SK-N-SH (cell line): Measurements from ENCODE around the gene NBL1.

ENCODE experiments used
- EZH2phosphoT487 ChIP-seq: fragments of 200-600 bp; sonication (generic); IDR thresholded peaks from 2 replicates; pipeline ENCODE4 v1.6.1; 2017; ENCODE audit warnings: low read depth, mixed run types, mild to moderate bottlenecking, antibody characterized with exemption, moderate library complexity, borderline replicate concordance
- FOXM1 ChIP-seq: IDR thresholded peaks from 2 replicates; pipeline ENCODE4 v1.4.0; 2012; ENCODE audit warnings: low read depth, mild to moderate bottlenecking
- GATA2 ChIP-seq: sonication (generic); formaldehyde crosslinking; IDR thresholded peaks from 2 replicates; pipeline ENCODE4 v1.5.0; 2020; ENCODE audit warnings: mild to moderate bottlenecking, missing genetic modification reagents
- POLR2AphosphoS5 ChIP-seq: IDR thresholded peaks from 2 replicates; pipeline ENCODE4 v1.6.1; 2012; ENCODE audit warnings: low read depth, low read length
- TAF1 ChIP-seq: IDR thresholded peaks from 2 replicates; pipeline ENCODE4 v1.6.1; 2012; ENCODE audit warnings: low read depth, mild to moderate bottlenecking, low read length, moderate library complexity, borderline replicate concordance
- TEAD4 ChIP-seq: IDR thresholded peaks from 2 replicates; pipeline ENCODE4 v1.4.0; 2012; ENCODE audit warnings: mild to moderate bottlenecking, borderline replicate concordance; ENCODE audit not compliant: insufficient read depth
- USF1 ChIP-seq: IDR thresholded peaks from 2 replicates; pipeline ENCODE4 v1.4.0; 2012; ENCODE audit warnings: low read depth, borderline replicate concordance
- TF ChIP-seq, protein P1 (sequence below): fragments of 200-600 bp; sonication (generic); IDR thresholded peaks from 2 replicates; pipeline ENCODE4 v1.6.1; 2017; ENCODE audit warnings: antibody characterized with exemption, mild to moderate bottlenecking, moderate library complexity
- TF ChIP-seq, protein P2 (sequence below): IDR thresholded peaks from 2 replicates; pipeline ENCODE4 v1.6.1; 2012; ENCODE audit warnings: mild to moderate bottlenecking, low read depth, low read length, moderate library complexity
- TF ChIP-seq, protein P3 (sequence below): fragments of 150-350 bp; IDR thresholded peaks from 2 replicates; pipeline ENCODE4 v1.6.1; 2017; ENCODE audit warnings: antibody characterized with exemption, low read length, low read depth, borderline replicate concordance
- TF ChIP-seq, protein P4 (sequence below): IDR thresholded peaks from 2 replicates; pipeline ENCODE4; 2012
- TF ChIP-seq, protein P5 (sequence below): IDR thresholded peaks from 2 replicates; pipeline ENCODE4 v1.4.0; 2012; ENCODE audit warnings: low read depth

DNA sequence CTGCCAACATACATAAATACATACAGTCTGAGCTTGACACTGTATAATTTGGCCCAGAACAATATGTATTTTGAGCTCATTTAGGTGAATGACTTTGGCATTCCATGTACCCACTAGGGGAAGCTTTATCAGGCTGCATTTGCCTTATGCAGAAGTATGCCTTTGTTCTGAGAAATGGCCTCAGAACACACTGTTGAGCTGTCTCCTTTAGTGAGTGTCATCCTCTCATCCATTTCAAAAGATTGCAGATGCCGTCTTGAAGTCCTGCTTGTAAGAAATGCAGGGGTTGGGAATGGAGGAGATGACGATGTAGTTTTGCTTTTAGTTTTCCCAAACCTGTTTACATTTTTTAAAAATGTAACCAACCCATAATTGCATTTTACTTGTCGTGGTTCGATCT is 14.8 kb upstream of the NBL1 start:
- TF ChIP-seq, protein P1, sequence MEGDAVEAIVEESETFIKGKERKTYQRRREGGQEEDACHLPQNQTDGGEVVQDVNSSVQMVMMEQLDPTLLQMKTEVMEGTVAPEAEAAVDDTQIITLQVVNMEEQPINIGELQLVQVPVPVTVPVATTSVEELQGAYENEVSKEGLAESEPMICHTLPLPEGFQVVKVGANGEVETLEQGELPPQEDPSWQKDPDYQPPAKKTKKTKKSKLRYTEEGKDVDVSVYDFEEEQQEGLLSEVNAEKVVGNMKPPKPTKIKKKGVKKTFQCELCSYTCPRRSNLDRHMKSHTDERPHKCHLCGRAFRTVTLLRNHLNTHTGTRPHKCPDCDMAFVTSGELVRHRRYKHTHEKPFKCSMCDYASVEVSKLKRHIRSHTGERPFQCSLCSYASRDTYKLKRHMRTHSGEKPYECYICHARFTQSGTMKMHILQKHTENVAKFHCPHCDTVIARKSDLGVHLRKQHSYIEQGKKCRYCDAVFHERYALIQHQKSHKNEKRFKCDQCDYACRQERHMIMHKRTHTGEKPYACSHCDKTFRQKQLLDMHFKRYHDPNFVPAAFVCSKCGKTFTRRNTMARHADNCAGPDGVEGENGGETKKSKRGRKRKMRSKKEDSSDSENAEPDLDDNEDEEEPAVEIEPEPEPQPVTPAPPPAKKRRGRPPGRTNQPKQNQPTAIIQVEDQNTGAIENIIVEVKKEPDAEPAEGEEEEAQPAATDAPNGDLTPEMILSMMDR, result no peak
- TF ChIP-seq, protein P2, sequence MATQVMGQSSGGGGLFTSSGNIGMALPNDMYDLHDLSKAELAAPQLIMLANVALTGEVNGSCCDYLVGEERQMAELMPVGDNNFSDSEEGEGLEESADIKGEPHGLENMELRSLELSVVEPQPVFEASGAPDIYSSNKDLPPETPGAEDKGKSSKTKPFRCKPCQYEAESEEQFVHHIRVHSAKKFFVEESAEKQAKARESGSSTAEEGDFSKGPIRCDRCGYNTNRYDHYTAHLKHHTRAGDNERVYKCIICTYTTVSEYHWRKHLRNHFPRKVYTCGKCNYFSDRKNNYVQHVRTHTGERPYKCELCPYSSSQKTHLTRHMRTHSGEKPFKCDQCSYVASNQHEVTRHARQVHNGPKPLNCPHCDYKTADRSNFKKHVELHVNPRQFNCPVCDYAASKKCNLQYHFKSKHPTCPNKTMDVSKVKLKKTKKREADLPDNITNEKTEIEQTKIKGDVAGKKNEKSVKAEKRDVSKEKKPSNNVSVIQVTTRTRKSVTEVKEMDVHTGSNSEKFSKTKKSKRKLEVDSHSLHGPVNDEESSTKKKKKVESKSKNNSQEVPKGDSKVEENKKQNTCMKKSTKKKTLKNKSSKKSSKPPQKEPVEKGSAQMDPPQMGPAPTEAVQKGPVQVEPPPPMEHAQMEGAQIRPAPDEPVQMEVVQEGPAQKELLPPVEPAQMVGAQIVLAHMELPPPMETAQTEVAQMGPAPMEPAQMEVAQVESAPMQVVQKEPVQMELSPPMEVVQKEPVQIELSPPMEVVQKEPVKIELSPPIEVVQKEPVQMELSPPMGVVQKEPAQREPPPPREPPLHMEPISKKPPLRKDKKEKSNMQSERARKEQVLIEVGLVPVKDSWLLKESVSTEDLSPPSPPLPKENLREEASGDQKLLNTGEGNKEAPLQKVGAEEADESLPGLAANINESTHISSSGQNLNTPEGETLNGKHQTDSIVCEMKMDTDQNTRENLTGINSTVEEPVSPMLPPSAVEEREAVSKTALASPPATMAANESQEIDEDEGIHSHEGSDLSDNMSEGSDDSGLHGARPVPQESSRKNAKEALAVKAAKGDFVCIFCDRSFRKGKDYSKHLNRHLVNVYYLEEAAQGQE, result no peak
- TF ChIP-seq TAF1, result no peak
- no peak for TF ChIP-seq USF1
- no peak for TF ChIP-seq GATA2 (CRISPR knock-in tag)
- TF ChIP-seq POLR2AphosphoS5, result no peak
- TF ChIP-seq, protein P3, sequence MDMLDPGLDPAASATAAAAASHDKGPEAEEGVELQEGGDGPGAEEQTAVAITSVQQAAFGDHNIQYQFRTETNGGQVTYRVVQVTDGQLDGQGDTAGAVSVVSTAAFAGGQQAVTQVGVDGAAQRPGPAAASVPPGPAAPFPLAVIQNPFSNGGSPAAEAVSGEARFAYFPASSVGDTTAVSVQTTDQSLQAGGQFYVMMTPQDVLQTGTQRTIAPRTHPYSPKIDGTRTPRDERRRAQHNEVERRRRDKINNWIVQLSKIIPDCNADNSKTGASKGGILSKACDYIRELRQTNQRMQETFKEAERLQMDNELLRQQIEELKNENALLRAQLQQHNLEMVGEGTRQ, result no peak
- TF ChIP-seq EZH2phosphoT487, result no peak
- TF ChIP-seq, protein P4, sequence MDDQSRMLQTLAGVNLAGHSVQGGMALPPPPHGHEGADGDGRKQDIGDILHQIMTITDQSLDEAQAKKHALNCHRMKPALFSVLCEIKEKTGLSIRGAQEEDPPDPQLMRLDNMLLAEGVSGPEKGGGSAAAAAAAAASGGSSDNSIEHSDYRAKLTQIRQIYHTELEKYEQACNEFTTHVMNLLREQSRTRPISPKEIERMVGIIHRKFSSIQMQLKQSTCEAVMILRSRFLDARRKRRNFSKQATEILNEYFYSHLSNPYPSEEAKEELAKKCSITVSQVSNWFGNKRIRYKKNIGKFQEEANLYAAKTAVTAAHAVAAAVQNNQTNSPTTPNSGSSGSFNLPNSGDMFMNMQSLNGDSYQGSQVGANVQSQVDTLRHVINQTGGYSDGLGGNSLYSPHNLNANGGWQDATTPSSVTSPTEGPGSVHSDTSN, result no peak
- TF ChIP-seq, protein P5, sequence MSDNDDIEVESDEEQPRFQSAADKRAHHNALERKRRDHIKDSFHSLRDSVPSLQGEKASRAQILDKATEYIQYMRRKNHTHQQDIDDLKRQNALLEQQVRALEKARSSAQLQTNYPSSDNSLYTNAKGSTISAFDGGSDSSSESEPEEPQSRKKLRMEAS, result no peak
- no peak for TF ChIP-seq TEAD4
- TF ChIP-seq FOXM1, result no peak
